Umbilical cord (tissue), 2 donors: ENCODE results near the gene HOXA5. TPM values are rescaled to one million over a fixed set of nuclear protein-coding genes. Genes with fewer than 3 reads are reported as not detected.

ENCODE experiments used
- DNase-seq: peaks from one replicate; pipeline ENCODE4 v3.0.0-alpha.2; 2015; ENCODE audit warnings: low spot score
- total RNA-seq: library from RNA; depleted of rRNA; stranded (reverse); fragments of >200 nt; gene quantifications from one replicate; pipeline ENCODE4 v1.2.3, GENCODE V29; 2014; ENCODE audit warnings: low replicate concordance; ENCODE audit not compliant: insufficient read depth

Gene HOXA5
- total RNA-seq, 1 donor from 2014 or later, result 2.9 TPM

DNA sequence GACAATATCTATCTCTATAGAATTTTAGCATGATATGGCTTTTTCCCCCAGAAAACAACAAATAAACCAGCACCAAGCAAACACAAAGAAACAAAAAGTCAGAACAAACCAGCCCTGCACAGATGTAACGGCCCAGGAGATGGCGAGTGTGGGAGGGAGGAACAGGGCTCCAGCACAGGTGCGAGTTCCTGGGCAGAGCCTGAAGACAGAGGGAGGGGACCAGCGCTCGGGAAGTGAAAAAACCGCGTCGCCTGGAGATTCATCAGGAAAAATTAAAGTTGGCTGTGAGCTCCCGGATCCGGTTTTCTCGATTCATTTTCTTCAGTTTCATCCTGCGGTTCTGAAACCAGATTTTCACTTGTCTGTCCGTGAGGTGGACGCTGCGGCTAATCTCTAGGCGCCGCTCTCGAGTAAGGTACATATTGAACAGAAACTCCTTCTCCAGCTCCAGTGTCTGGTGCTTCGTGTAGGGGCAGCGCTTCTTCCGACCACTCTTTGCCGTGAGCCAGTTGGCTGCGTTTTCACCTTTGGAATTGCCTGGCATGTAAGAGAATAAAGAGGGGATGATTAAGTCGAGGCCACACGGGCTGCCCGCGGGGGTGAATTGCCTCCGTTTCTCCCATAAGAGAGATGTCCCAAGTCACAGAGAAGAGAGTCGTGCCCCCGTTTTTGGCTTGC is 28.3 kb upstream of the HOXA5 start:
- no peak for DNase-seq

DNA sequence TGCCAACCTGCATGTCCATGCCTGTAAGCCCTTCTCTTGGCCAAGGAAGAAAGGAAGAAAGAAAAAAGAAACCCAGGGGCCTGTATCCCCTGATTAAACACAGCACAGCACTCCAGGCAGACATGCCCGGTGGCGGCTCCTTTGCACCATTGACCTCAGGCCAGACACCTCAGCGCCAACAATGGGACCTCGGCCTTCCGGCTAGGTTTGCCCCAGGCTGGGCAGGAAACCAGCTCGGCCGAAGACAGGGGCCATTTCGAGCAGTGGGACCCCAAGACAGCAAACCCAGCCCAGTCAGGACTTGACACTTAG is 27.8 kb upstream of the HOXA5 start:
- no peak for DNase-seq

DNA sequence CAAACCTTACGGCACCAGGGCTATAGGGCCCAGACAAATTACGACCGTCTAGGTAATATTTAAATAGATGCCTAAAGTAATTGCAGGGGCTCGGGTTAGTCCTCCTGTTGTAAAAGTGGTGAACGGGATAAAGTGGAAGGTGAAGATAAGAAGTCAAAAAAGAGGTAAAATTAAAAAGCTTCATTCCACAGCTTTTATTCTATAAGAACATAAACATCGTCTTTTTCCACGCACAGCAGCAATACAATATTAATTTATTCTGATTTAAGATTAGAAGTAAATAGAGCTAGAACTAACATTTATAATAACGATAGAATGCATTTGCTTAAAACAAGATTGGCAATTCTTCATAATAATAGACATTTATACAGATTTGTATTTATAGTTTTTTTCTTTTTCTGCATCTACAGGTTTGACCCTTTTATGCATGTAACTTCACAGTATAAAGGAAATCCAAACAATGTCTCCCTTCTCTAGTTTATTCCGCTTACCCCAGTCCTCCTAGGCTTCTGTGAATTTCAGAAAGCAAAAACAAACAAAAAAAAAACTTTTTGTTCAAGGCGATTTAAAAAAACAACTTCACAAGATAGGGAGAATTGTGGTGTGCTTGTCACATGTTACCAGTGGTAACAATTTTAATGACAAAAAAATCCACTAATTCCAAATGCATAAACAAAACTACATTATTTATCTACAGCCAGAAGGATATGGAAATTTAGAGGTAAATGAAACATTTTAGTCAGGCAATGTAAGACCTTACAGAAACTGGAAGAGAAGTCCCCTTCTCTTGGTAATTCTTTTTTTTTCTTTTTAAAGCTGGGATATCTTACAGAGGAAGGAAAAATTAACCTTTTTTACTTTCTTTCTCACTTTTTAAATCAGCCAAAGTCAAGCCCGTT is 27.2 kb upstream of the HOXA5 start:
- no peak for DNase-seq

DNA sequence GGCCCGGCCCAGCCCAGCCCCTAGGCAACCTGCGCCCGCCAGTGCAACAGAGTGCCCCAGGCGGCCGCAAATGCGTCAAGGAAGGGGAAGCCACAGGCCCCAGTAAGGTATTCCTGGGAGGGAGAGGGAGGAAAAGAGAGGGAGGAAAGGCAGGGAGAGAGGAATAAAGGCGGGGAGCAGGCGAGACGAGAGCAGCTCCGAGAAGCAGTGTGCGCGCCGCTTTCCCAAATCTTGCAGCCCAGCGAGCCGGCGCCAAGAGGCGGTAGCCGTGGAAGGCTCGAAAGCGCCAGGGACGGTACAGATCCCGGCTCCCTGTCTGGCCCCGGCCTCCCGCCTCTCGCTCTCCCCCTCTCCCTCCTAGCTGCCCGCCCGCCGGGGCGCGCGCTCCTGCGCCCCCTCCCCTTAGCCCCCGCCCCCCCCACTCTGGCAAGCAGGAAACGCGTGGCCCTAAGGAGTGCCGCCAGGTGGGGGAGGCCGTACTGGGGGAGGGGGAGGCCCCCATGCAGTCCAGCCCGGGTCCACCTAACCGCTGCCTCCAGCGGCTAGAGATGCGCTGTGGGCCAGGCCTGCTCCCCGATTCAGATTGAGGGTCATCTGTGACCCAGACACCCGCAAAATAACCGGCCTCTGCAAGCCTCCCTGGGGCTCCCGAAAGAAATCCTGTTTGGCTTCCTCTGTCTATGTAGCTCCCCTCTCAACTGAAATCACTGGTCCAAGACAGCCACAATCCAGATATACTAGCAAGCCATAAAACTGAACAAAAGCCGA is 26.4 kb upstream of the HOXA5 start:
- no peak for DNase-seq

DNA sequence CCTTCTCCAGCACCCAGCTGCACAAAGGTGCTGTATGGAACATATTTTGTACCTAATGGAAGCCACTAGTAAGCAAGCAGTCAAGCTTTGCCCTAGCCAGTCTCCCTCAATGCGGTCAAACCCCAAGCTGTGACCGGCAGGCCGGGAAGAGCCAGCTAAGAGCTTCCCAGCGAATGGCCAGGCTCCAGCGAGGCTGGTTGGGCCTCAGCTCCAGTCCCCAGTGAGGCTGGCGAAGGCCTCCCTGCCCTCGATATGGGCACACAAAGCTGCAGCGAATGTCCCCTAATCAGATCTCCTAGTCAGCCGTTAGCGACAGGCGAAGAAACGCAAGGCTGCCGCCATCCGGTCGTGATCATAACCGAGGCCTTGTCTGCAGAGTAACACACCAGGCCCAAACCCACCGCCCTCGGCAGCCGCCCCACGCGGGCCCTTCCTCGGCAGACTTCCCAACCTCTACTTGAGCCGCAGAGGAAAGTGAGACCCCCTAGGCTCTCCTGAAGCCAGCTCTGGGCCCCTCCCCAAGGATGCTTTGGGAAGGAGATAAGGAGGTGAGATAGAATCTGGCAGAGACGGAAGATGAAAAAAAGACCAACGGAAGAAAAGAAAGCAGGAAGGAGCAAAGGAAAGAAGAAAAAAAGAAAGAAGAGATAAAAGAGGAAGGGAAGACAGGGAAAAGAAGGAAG is 24.9 kb upstream of the HOXA5 start:
- DNase-seq, result peak; percentile 81

DNA sequence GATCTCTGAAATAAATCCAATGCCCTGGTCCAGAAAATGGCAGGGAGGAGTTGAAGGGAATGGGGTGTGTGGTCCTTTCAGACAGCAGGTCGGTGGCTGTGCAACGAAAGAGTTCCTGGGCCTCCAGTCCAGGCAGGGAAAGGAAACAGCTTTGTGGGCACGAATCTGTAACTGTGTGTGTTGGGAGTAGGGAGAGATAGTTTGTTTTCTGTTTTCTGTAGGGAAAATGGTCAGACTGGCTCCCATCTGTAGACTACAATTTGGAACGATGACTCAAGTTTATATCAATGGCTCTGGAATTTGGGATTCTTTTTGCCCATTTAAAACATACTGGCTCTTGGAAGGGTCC is 24.4 kb upstream of the HOXA5 start:
- DNase-seq, result no peak

DNA sequence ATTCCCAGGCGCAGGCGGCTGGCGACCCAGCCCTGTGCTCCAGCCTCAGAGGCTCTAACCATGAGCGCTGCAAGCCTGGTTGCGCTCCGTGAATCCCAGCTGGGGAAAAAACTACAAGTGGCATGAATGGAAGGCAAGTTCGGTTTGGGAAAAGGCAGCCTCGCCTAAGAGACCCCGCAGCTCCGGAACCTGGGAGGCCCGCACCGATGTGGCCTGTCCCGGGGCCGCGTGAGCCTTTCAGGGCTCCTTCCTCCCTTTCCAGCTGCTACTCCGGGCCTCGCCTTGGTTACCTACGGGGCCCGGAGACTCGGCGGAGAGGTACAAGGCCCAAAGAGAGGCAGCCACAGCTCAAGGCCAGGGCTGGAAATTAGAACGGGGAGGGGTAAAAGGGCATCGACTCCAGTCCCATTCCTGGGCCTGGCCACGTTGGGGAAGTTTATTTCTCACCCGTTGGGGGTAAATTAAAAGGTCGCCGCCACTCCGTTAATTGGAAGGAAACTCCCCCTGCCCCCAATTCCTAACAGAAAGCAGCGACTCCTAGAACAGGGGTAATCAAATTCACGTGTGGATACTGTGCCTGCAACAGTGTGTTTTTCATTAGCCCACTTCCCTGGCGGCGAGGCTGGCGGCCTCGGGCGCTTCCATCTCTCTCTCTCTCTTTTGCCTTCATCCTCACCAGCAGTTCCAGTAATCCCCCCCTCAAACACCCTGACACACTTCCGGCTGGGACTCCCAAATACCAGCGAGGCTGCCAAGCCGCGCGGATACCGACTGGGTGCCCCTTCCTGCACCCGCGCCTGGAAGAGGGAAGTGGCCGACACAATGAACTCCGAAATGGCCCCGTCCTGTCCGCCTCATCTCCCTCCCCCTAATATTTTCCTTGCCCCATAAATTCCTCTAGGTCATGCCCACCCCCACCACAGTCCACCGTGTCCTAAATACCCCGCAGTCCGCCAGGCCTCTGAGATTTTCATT is 23.3 kb upstream of the HOXA5 start:
- peak; percentile 47 for DNase-seq

DNA sequence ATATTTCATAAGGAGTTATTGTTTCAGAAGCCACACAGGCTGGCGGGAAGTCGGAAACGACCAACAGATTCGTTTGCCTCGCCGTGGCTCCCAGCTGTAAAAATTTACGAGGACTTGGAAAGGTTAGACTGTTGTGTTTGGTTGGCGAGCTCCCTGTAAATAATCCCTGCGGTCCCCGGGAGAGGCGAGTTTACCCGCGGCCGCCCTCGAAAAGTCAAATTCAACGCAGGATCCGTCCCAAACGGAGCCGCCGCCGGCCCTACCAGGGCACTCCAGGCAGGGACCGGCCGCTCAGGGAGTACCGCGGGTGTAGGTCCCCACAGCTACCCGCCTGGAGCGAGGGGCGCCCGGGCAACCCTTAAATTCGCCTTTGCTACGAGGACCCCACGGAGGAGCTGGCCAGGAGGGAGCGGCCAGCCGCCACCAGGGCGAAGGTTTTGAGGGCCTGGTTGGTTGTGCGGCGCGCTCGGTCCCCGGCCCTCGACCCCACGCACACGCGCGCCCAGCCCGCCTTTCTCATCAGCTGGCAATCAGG is 22.6 kb upstream of the HOXA5 start:
- DNase-seq, result no peak

DNA sequence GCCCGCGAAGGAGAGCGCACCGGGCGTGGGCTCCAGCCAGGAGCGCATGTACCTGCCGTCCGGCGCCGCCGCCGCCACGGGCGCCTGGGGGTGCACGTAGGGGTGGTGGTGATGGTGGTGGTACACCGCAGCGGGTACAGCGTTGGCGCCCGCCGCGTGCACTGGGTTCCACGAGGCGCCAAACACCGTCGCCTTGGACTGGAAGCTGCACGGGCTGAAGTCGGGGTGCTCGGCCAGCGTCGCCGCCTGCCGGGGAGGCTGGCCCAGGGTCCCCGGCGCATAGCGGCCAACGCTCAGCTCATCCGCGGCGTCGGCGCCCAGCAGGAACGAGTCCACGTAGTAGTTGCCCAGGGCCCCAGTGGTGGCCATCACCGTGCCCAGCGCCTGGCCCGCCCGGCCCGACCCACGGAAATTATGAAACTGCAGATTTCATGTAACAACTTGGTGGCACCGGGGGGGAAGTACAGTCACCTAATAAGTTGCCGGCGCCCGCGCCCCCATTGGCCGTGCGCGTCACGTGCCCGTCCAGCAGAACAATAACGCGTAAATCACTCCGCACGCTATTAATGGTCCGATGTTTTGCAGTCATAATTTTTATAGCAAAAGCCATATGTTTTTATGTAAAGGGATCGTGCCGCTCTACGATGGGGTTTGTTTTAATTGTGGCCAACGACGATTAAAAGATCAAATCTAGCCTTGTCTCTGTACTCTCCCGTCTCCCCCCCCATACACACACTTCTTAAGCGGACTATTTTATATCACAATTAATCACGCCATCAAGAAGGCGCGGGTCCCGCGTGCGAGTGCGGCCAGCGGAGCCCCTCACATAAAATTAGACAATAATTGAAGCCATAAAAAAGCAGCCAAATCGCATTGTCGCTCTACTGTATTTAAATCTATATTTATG is 21.9 kb upstream of the HOXA5 start, which contains the start of gene HOXA9:
HOXA9 (minus strand) TSS at position 449 of the 907 bp plus-strand sequence; CDS start at position 369, 80 bp downstream.
- peak; percentile 93 for DNase-seq

DNA sequence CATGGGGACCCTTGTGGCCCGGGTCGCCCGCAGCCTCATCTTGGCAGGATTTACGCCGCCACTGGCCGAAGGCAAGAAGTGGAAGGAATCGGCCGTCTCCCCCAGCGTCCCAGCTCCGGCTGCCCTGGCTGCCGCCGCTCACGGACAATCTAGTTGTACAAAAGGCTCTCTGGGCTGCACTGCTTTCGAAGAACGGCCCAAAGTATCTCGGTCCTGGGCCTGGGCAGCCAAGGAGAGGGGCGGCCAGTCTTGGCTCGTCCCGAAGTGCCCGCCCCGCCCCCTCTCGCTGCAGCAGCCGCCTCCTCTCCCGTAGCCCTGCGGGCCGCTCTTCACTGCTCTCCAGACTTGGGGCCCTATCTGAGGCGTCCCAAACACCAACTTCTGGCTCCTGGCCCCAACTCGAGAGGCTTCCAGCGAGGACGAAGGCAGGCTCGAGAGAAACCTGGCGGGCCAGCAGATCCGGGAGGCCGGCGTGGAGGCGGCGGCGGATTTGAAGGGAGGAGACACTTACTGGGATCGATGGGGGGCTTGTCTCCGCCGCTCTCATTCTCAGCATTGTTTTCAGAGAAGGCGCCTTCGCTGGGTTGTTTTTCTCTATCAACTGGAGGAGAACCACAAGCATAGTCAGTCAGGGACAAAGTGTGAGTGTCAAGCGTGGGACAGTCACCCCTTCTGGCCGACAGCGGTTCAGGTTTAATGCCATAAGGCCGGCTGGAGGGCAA is 21.0 kb upstream of the HOXA5 start:
- DNase-seq, result peak; percentile 61

DNA sequence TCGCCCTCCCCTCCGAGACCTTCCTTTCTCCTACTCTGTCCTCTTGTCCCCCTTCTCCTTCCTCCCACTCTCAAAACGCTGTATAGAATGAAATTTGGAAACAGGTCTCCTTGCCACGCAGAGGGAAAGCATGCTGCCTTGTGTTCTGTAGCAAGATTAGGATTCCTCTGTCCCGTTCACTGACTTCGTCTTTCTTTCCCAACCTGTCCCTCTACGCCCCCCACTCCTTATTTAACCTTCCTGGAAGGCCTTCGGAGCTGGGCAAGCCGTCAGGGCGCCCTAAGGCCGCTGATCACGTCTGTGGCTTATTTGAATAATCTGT is 20.5 kb upstream of the HOXA5 start:
- no peak for DNase-seq

DNA sequence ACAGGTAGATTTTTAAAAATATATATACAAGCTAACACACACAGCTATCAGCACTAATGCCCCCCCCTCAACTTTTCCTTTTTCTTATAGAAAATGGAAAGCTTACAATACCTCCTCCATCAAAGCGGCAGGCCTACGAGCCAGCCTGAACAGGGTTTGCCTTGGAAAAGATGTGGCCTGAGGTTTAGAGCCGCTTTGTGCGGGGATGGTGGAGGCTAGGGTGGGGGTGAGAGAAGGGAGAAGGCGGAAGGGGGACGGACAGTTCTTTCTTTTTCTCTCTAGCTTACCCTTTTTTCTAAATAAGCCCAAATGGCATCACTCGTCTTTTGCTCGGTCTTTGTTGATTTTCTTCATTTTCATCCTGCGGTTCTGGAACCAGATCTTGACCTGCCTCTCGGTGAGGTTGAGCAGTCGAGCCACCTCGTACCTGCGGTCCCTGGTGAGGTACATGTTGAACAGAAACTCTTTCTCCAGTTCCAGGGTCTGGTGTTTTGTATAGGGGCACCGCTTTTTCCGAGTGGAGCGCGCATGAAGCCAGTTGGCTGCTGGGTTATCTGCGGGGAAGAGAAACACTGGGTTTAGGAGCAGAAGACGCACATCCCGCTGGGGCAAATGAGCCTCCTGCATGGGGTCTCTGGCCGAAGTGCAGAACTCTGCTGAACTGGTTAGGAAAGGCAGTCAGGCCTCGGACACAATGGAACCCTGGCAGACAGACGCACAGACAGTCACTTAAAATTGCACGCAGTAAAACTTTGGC is 20.0 kb upstream of the HOXA5 start:
- peak; percentile 45 for DNase-seq

DNA sequence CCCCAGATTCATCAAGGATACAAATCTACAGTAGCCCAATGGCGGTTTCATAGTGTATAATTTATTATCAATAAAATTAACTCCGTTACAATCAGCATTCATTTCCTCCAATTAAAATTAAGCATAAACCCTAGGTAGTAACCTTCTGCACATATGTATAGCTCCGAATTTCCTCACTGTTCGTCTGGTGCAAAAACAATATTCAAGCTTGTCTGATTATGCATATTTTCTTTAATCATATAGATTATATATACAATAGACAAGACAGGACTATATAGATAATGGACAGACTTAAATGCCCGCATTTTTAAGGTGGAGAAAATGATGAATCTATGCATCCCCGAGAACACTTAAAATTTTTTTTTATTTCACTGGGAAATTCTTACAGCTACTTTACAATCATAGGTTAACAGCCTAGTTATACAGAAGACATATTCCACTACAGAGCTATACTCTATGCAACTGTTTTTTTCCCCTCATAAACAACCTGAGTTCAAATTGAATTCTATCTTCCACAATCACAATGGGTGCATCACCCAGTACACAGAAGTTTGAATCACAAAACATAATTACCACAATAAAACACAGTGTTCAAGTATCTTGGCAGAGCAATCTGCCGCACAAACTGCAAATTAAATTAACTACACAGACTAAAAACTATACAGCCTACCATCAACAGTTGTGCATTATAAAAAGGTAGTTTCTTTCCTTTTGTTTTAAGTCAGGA is 19.2 kb upstream of the HOXA5 start:
- peak; percentile 37 for DNase-seq

DNA sequence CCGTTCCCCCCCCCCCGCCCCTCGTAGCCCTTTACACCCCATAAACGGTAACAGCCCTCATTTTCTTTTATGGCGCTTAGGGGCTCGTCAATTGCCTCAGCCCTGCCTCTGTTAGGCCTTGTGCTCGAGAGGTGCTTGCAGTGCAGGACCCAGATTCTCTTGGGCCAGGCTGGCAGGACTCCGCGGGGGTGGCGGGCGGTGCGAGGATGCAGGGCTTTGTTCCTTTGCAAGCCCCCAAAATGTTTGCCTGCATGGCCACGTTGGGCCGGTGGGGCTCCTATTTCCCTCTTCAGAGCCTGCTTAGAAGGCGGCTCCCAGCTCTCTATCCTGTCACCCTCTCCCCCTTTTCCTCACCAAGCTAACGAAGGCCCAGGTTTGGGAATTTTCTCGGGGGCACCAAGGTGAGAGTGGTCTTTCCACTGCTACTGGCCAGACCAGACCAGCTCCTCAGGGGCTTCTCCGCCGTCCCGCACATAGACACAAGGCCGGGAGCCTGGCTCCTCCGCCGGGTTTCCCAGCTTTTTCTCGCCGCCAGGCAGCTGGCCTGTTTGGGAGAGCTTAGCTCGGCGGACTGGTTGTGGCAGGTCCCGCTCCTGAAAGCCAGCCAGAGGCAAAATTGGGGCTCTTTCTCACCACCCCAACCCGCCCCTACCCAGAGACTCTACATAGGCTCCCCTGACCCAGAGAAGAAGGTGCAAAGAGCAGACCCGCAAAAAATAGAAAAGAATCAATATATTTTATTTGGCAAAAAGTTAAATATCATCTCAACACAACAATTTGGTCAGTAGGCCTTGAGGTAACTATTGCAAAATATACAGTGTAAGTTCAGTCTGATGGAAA is 18.5 kb upstream of the HOXA5 start:
- DNase-seq, result peak; percentile 44

DNA sequence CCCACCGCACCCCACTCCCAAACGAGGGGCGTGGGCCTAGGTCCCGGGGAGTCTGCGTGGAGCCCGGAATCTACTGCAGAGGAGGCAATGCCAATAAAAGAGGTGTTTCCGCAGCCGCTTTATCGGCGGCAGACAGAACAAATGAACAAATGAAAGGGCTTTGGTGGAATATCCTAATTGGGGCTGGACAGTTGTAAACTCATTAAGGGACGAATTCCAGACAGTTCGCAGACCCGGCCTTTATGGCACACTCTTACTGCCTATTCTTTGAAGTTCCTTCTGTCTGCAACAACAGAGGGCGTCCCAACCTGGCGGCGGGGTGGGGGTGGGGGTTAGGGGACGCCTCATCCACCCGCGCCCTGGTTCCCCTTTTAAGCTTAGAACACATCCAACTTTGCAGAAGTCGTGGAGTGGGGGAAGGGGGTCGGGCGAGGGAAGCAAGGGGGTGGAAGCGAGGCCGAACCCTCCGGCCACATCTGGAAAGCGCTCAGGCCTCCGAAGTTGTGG is 17.8 kb upstream of the HOXA5 start:
- peak; percentile 62 for DNase-seq

DNA sequence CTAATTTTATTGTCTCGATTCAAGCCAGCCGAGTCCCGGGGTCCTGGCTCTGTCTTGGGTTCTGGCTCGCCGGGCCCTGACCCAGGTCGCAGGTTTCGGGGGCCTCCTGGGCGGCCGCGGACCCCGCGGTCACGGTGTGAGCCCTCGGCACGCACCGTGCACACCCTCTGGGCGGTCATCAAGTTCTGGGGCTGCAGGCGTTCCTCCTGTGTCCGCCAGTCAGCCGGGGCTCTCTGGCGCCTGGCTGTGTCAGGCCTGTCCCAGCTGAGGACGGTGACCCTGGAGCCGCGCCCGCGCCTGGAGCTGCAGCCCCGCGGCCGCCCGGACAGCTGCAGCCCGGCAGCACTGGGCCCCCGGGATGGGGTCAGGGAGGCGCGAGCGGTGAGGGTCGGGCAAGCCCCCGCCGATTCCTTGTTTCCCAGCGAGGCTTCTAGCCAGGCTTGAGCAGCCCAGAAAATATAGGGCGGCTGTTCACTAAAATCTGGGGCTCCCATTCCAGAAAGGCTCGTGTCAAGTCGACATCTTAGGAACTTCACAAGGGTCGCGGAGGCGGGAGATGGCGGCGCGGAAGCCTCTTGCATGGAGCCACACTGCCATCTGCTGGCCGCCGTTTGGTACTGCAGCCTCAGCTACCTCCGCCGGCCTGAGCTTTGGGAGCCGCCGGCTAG is 17.2 kb upstream of the HOXA5 start:
- peak; percentile 92 for DNase-seq
